Liver (tissue), 9 donors: ENCODE results near the gene TBX1. TPM values are rescaled to one million over a fixed set of nuclear protein-coding genes. Genes with fewer than 3 reads are reported as not detected.
"Not testable (repeated sequence)": the region's sequence is repeated elsewhere in the genome, so short reads cannot be mapped to it uniquely, and the experiment has no call there.

Experiments
- DNase-seq: peaks from one replicate; pipeline ENCODE4 v3.0.0-alpha.2; 2017; ENCODE audit warnings: low spot score
- H3K27ac ChIP-seq, 2 donors: one replicate each; pipeline ENCODE4 v1.7.0; 2013; ENCODE audit warnings: inconsistent platforms in 2 of 2, low read length in 2 of 2, control low read depth in 1 of 2, low read depth in 1 of 2, mild to moderate bottlenecking in 1 of 2
- H3K27me3 ChIP-seq, 4 donors: one replicate each; pipeline versions ENCODE4 v1.6.1 to v1.7.0; 2013; ENCODE audit warnings: low read length in 3 of 4, inconsistent platforms in 1 of 4, mild to moderate bottlenecking in 1 of 4, moderate library complexity in 1 of 4; ENCODE audit not compliant: control insufficient read depth in 4 of 4, insufficient read depth in 4 of 4
- H3K36me3 ChIP-seq, 4 donors: one replicate each; pipeline versions ENCODE4 v1.6.1 to v1.7.0; 2013; ENCODE audit warnings: low read length in 3 of 4, mild to moderate bottlenecking in 3 of 4, low read depth in 1 of 4, moderate library complexity in 1 of 4; ENCODE audit not compliant: control insufficient read depth in 4 of 4, insufficient read depth in 3 of 4
- H3K4me1 ChIP-seq, 4 donors: one replicate each; pipeline versions ENCODE4 v1.6.1 to v1.7.0; 2013; ENCODE audit warnings: low read length in 3 of 4, mild to moderate bottlenecking in 3 of 4, moderate library complexity in 1 of 4; ENCODE audit not compliant: control insufficient read depth in 4 of 4, insufficient read depth in 4 of 4
- H3K4me3 ChIP-seq, 3 donors: one replicate each; pipeline versions ENCODE4 v1.6.1 to v1.7.0; 2013; ENCODE audit warnings: low read length in 3 of 3, control low read depth in 1 of 3, low read depth in 1 of 3, mild to moderate bottlenecking in 1 of 3
- H3K9ac ChIP-seq, 2 donors: one replicate each; pipeline ENCODE4 v1.7.0; 2013; ENCODE audit warnings: low read length in 2 of 2, mild to moderate bottlenecking in 2 of 2, moderate library complexity in 2 of 2, control low read depth in 1 of 2, low read depth in 1 of 2
- H3K9me3 ChIP-seq, 4 donors: one replicate each; pipeline versions ENCODE4 v1.6.1 to v1.7.0; 2013; ENCODE audit warnings: low read length in 3 of 4; ENCODE audit not compliant: control insufficient read depth in 4 of 4
- ATF3 ChIP-seq: IDR thresholded peaks from 2 replicates; pipeline ENCODE4 v1.6.1; 2016; ENCODE audit warnings: antibody characterized with exemption
- CTCF ChIP-seq: fragments of 150-350 bp; IDR thresholded peaks from 2 replicates; pipeline ENCODE4 v1.5.1; 2017; ENCODE audit warnings: improper control_type of control experiment, low read depth, low read length; ENCODE audit not compliant: missing input control
- EGR1 ChIP-seq, 2 donors: IDR thresholded peaks; 2 replicates each; pipeline ENCODE4 v1.6.1; 2016 to 2018; ENCODE audit warnings: antibody characterized with exemption in 2 of 2, low read depth in 2 of 2
- FOXA1 ChIP-seq: IDR thresholded peaks from 2 replicates; pipeline ENCODE4 v1.6.1; 2016; ENCODE audit warnings: antibody characterized with exemption
- GABPA ChIP-seq, 2 donors: IDR thresholded peaks in 1 of 2; conservative IDR thresholded peaks in 1 of 2; 2 replicates each; pipeline ENCODE4 v1.6.1; 2016; ENCODE audit warnings: antibody characterized with exemption in 2 of 2, mild to moderate bottlenecking in 1 of 2, moderate library complexity in 1 of 2
- HNF4G ChIP-seq: IDR thresholded peaks from 2 replicates; pipeline ENCODE4 v1.6.1; 2016; ENCODE audit warnings: antibody characterized with exemption
- JUND ChIP-seq, 2 donors: IDR thresholded peaks; 2 replicates each; pipeline ENCODE4 v1.6.1; 2016; ENCODE audit warnings: antibody characterized with exemption in 2 of 2
- REST ChIP-seq: IDR thresholded peaks from 2 replicates; pipeline ENCODE4 v1.6.1; 2016; ENCODE audit warnings: antibody characterized with exemption, mild to moderate bottlenecking
- RXRA ChIP-seq, 2 donors: IDR thresholded peaks; 2 replicates each; pipeline ENCODE4 v1.6.1; 2017 to 2018; ENCODE audit warnings: antibody characterized with exemption in 2 of 2, mild to moderate bottlenecking in 1 of 2
- SP1 ChIP-seq: IDR thresholded peaks from 2 replicates; pipeline ENCODE4 v1.6.1; 2018; ENCODE audit warnings: antibody characterized with exemption, mild to moderate bottlenecking
- YY1 ChIP-seq: IDR thresholded peaks from 2 replicates; pipeline ENCODE4 v1.6.1; 2016; ENCODE audit warnings: antibody characterized with exemption, mild to moderate bottlenecking
- ZBTB33 ChIP-seq: IDR thresholded peaks from 2 replicates; pipeline ENCODE4 v1.6.1; 2016; ENCODE audit warnings: antibody characterized with exemption
- WGBS: extraction: QIAGEN DNeasy Blood & Tissue Kit; methylation state at CpG from one replicate; pipeline ENCODE4 v1.1.7; 2013; 5-methylcytosine and 5-hydroxymethylcytosine counted together
- polyA plus RNA-seq, 2 donors: library from polyadenylated mRNA; stranded (reverse) in 1 of 2; unstranded in 1 of 2; fragments of 200-250 nt in 1 of 2; fragments of >200 nt in 1 of 2; fragmentation: Nextera tagmentation in 1 of 2; extraction: Ambion mirVana in 1 of 2; gene quantifications; one replicate each; pipeline versions ENCODE4 v1.2.1 to v1.2.3, GENCODE V29; 2013 to 2015
- total RNA-seq, 2 donors: library from RNA; depleted of rRNA; stranded (reverse); fragments of >200 nt; gene quantifications; one replicate each; pipeline ENCODE4 v1.2.3, GENCODE V29; 2014
- donor health status: healthy.
- donor health status: healthy.
- donor health status: healthy.
- donor health status: healthy.
- donor health status: healthy.

TBX1 gene
- total and polyA plus RNA-seq, 4 donors: 0.17 to 0.18 TPM; not detected in 2

GRCh38 chr22:19724927-19725661 lies 35.5 kb upstream of the TBX1 start:
- TF ChIP-seq ATF3: no peak
- TF ChIP-seq FOXA1: no peak
- no peak for TF ChIP-seq GABPA (IDR thresholded peaks at IDR 0.05 in 1 of 2, conservative IDR thresholded peaks at IDR 0.05 in 1 of 2)
- TF ChIP-seq REST: no peak
- Histone ChIP-seq H3K4me1 (peaks cover 15 to 23% (median 16%) of the 10 kb centered on the region in 4 donors), H3K9me3 (no peaks in the 10 kb centered on the region), H3K27ac (no peak overlapping the region), H3K36me3 (no peaks in the 10 kb centered on the region), H3K27me3 (peaks cover 0 to 8% (median 5%) of the 10 kb centered on the region in 4 donors), H3K9ac (no peak overlapping the region), H3K4me3 (no peak overlapping the region)
- no peak for DNase-seq
- WGBS: 76% methylated on average over 45 of the region's 45 CpGs

GRCh38 chr22:19726064-19726788 lies 34.4 kb upstream of the TBX1 start:
- not testable (repeated sequence) for H3K27me3 ChIP-seq, H3K9me3 ChIP-seq, DNase-seq, H3K9ac ChIP-seq, H3K27ac ChIP-seq, H3K4me3 ChIP-seq, H3K36me3 ChIP-seq
- peaks cover 15 to 32% (median 19%) of the 10 kb centered on the region in 4 donors for H3K4me1 ChIP-seq
- 82% methylated on average over 96 of the region's 96 CpGs for WGBS

- Histone ChIP-seq H3K27ac (no peak overlapping the region), H3K9ac (no peak overlapping the region), H3K36me3 (no peaks in the 10 kb centered on the region), H3K4me1 (peaks cover 13 to 30% (median 19%) of the 10 kb centered on the region in 4 donors), H3K27me3 (peaks cover 0 to 4% (median 3%) of the 10 kb centered on the region in 4 donors), H3K9me3 (no peaks in the 10 kb centered on the region), H3K4me3 (no peak overlapping the region)
- DNase-seq: no peak
- WGBS: 68% methylated on average over 61 of the region's 61 CpGs
- TF ChIP-seq YY1 (no peak), CTCF (no peak), ZBTB33 (no peak), EGR1 (IDR thresholded peaks at IDR 0.05; ENCODE audit: low read depth in 2 of 2) (no peak), HNF4G (no peak), JUND (IDR thresholded peaks at IDR 0.05) (no peak), REST (no peak), RXRA (IDR thresholded peaks at IDR 0.05) (no peak), SP1 (no peak)
Measured at GRCh38 chr22:19727310-19728150, 33.0 kb upstream of the TBX1 start.
